Muscle layer of duodenum (tissue), 2 donors: ENCODE results near the gene ALDH9A1.
A peak's percentile ranks its signal among the peaks of the same experiment; 100 is the strongest.

Source experiments
- H3K27ac ChIP-seq: one replicate; pipeline ENCODE4 v1.7.0; 2013; ENCODE audit warnings: mild to moderate bottlenecking, low read length
- H3K27me3 ChIP-seq: one replicate; pipeline ENCODE4 v1.7.0; 2013; ENCODE audit warnings: low read depth, mild to moderate bottlenecking, control low read depth, low read length
- H3K36me3 ChIP-seq, 2 donors: one replicate each; pipeline ENCODE4 v1.7.0; 2013; ENCODE audit warnings: low read length in 2 of 2, control low read depth in 1 of 2, mild to moderate bottlenecking in 1 of 2; ENCODE audit not compliant: insufficient read depth in 2 of 2, control insufficient read depth in 1 of 2
- H3K4me1 ChIP-seq, 2 donors: one replicate each; pipeline ENCODE4 v1.7.0; 2013; ENCODE audit warnings: low read length in 2 of 2, mild to moderate bottlenecking in 2 of 2, control low read depth in 1 of 2, moderate library complexity in 1 of 2; ENCODE audit not compliant: insufficient read depth in 2 of 2, control insufficient read depth in 1 of 2
- H3K4me3 ChIP-seq, 2 donors: one replicate each; pipeline ENCODE4 v1.7.0; 2013; ENCODE audit warnings: low read length in 2 of 2, low read depth in 1 of 2, mild to moderate bottlenecking in 1 of 2
- H3K9me3 ChIP-seq, 2 donors: one replicate each; pipeline ENCODE4 v1.7.0; 2013; ENCODE audit warnings: low read length in 2 of 2, control low read depth in 1 of 2, mild to moderate bottlenecking in 1 of 2; ENCODE audit not compliant: control insufficient read depth in 1 of 2
- donor health status: healthy.

Gene ALDH9A1

DNA sequence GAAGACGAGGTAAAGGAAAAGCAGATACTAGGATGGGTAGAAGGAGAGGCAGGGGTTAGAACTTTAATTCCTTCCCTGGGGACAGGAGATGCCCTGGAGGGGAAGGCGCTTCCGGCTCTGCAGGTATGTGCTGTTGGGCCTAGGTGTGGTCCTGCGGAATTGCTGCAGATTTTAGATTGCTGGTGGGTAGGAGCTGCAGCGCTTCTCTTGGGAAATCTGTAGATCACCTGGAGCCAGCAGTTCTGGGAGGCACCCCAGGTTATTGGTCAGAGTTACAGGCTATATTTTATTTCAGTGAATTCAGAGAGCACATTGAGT lies 66.3 kb downstream of the ALDH9A1 start:
- H3K27me3 ChIP-seq, result no peaks in the 10 kb centered on the region
- no peaks in the 10 kb centered on the region for H3K9me3 ChIP-seq
- peak overlapping the region; percentile 88 to 97 for H3K4me3 ChIP-seq
- H3K27ac ChIP-seq, result peak overlapping the region; percentile 97
- H3K4me1 ChIP-seq, result peaks cover 15 to 42% of the 10 kb centered on the region in 2 donors
- H3K36me3 ChIP-seq, result peaks cover 0 to 6% of the 10 kb centered on the region in 2 donors

DNA sequence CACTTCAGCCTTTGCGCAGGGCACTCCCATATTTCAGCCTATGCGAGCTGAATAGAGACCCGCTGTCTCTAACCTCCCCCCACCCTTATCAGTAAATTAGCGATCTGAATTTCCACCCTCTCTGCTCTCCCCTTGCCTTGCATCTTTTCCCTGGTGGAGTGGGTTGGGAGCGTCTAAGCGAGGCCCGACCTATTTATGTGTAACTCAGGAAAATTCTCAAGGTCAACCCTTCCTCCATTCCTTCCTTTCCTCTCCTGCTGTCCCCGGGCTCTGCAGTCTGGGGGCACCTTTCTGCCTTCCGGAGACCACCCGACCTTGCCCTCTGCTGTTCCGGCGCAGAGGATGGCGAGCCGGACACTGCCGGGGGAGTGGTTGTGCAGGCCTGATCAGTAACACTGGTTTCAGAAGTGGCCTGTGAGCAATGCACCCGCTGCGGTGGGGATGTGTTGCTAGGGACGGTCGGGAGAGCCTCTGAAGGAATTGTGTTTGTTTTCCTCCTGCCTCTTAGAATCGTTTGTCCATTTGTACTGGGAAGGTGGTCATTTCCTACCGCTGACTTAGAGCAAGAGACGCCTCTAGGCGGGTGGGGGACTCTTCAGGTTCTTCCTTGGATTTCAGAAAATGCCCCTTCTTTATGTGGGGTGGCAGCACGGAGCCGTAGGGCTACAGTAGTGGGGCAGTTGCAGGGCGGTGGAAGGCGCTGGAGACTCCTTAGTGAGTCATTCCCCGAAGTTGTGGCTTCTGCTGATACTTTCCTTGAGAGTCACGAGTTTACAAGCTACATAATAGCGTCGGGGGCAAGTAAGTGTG lies 66.8 kb downstream of the ALDH9A1 start:
- peaks cover 0 to 6% of the 10 kb centered on the region in 2 donors for H3K36me3 ChIP-seq
- no peaks in the 10 kb centered on the region for H3K27me3 ChIP-seq
- no peaks in the 10 kb centered on the region for H3K9me3 ChIP-seq
- H3K4me3 ChIP-seq, result peak overlapping the region; percentile 88 to 97
- H3K27ac ChIP-seq, result peak overlapping the region; percentile 97
- H3K4me1 ChIP-seq, result peaks cover 15 to 37% of the 10 kb centered on the region in 2 donors

- Histone ChIP-seq H3K4me3 (peak within 1 kb of the TSS; percentile 88 to 97), H3K27ac (peak within 1 kb of the TSS; percentile 97), H3K27me3 (no peaks in the 10 kb centered on the region), H3K9me3 (no peaks in the 10 kb centered on the region), H3K4me1 (peaks cover 15 to 35% of the 10 kb centered on the region in 2 donors), H3K36me3 (peaks cover 0 to 5% of the 10 kb centered on the region in 2 donors)
Measured at GRCh38 chr1:165630629-165631341, 67.6 kb downstream of the ALDH9A1 start, which contains the start of gene MGST3. Gene MGST3 (plus strand): TSS chr1:165631234. CDS start chr1:165649848, 18,614 bp downstream.

DNA sequence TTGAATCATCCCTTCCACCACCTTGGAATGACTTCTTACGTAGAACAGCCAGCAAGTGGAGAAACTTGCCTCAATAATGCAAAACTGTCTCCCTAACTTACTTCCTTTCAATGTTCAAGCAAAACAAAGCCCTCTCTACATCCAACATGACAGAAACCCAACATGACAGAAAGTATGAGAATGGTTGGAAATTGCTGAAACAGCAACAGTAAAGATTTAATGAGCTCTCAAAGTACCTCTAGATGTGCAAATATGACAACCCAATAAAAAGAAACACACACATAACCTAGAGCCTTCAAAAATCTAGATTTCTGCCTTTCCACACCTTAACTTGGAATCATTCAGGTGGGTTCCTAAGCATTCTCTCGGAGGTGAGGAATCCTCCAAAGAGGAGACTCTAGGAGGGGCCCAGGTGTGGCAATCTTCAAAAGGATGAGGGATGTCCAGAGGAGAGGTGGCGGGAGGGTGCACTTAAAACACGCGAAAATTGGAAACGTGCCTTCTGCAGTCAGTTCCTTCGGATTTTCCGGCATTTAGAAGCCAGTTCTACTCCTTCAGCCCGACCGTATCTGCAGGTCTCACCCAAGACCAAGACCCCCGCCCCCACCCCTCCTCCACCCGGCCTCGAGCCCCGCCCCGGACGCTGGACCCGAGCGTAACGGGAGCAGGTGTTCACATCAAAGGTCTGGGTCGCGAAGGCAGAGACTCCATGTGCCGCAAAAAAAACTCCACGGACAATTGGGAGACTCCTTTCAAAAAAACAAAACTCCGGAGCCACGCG lies 68.3 kb downstream of the ALDH9A1 start:
- Histone ChIP-seq H3K27ac (peak overlapping the region; percentile 97), H3K36me3 (no peaks in the 10 kb centered on the region), H3K27me3 (no peaks in the 10 kb centered on the region), H3K4me1 (peaks cover 15 to 30% of the 10 kb centered on the region in 2 donors), H3K9me3 (no peaks in the 10 kb centered on the region), H3K4me3 (peak overlapping the region; percentile 88 to 97)

DNA sequence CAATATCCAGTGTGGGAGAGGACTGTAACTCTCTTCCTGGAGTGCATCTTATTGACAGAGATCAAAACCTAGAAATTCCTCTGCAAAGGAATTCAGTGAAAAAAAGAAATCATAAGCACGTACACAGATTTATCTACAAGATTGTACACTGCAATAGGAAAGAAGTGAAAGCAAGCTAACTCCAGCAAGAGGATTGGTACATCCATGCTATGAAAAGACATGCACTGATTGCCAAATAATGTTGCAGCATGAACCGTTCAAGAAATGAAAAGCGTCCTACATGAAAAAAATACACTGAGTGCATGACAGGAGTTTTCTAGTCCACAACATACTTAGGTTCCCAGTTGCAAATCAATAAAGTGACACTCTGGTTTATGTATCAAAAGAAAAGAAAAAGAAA lies 69.2 kb downstream of the ALDH9A1 start:
- Histone ChIP-seq H3K9me3 (no peaks in the 10 kb centered on the region), H3K27ac (no peak overlapping the region), H3K4me1 (peaks cover 13 to 23% of the 10 kb centered on the region in 2 donors), H3K36me3 (no peaks in the 10 kb centered on the region), H3K4me3 (no peak overlapping the region), H3K27me3 (peaks cover 3% of the 10 kb centered on the region)

DNA sequence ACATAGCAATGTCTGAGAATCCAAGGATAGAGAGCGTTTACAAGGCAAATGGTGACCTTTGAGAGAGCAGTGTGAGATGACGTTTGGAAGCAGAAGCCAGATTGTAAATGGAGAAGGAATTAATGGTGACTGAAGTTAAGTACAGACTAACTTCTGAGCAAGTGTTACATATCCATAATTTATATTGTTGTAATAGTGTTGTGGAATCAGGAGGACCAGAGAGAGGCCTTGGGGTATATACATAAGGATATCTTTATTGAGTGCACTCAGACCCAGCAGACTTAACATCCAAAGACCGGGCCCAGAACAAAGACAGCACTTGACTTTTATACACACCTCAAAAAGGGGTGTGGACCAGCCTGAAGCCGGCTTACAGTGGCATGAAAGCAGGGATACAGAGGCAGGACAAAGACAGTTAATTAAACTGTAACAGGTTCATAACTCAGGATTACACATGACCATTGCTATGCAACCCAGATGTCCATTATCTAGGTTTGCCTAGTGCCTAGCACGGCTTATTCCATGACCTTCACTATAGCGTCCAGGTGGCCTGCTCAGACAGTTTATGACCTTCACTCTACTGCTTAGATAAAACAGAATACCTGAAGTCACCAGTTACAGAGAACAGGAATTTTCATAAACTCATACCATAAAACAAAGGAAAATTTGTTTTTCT lies 70.1 kb downstream of the ALDH9A1 start:
- Histone ChIP-seq H3K27me3 (peaks cover 3% of the 10 kb centered on the region), H3K4me3 (no peak overlapping the region), H3K27ac (no peak overlapping the region), H3K36me3 (no peaks in the 10 kb centered on the region), H3K9me3 (no peaks in the 10 kb centered on the region), H3K4me1 (peaks cover 6 to 15% of the 10 kb centered on the region in 2 donors)

DNA sequence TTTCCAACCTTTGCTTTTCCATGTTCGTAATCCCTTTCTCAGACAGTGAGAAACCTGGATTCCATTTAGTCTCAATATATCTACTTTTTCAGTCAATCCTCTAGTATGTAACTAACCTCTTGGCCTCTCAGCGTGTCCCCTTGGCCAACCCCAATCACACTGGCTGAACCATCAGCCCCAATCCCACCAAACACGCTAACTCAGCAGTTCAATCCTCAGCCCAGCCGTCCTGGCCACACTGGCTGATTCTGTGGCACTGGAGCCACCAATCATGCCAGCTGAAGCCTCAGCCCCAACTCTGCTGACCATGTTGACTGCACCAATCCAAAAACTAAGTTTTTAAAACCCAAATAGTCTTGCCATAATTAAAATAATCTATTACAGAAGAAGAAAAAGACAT lies 73.9 kb downstream of the ALDH9A1 start:
- Histone ChIP-seq H3K36me3 (no peaks in the 10 kb centered on the region), H3K4me3 (no peak overlapping the region), H3K9me3 (no peaks in the 10 kb centered on the region), H3K27ac (no peak overlapping the region), H3K27me3 (peaks cover 3% of the 10 kb centered on the region), H3K4me1 (no peaks in the 10 kb centered on the region)

- H3K27me3 ChIP-seq, result peaks cover 3% of the 10 kb centered on the region
- H3K27ac ChIP-seq, result no peak overlapping the region
- no peaks in the 10 kb centered on the region for H3K36me3 ChIP-seq
- H3K4me1 ChIP-seq, result no peaks in the 10 kb centered on the region
- no peaks in the 10 kb centered on the region for H3K9me3 ChIP-seq
- no peak overlapping the region for H3K4me3 ChIP-seq
Measured at GRCh38 chr1:165623624-165624023, 74.7 kb downstream of the ALDH9A1 start.

GRCh38 chr1:165619647-165620151 lies 78.7 kb downstream of the ALDH9A1 start:
- H3K4me1 ChIP-seq, result no peaks in the 10 kb centered on the region
- H3K36me3 ChIP-seq, result no peaks in the 10 kb centered on the region
- H3K27ac ChIP-seq, result no peak overlapping the region
- no peak overlapping the region for H3K4me3 ChIP-seq
- H3K27me3 ChIP-seq, result peaks cover 3% of the 10 kb centered on the region
- H3K9me3 ChIP-seq, result no peaks in the 10 kb centered on the region

DNA sequence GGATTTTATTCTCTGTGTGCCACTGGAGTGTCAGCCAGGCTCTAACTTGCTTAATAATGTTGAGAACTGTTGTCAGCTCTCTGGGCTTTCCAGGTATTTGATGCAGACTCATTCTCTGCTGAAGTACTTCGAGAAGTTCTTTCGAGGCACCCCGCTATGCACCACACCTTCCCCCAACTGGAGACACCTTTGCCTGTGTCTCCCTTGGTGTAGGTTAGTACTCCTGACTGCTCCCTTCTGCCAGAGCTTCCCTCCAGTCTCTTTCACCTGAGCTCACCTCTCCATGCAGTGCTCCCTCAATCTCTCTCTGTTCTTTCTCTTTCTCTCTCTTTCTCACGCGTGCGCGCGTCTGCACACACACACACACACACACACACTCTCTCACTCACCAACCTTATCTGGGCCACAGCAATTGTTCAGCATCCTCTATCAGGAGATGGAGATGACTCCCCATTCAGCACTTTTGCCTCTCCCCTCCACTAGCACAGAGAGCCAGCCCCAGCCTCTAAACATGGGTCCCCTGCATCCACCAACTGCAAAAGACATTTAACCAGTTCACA lies 81.3 kb downstream of the ALDH9A1 start:
- Histone ChIP-seq H3K27me3 (no peaks in the 10 kb centered on the region), H3K9me3 (peaks cover 0 to 3% of the 10 kb centered on the region in 2 donors), H3K4me3 (no peak overlapping the region), H3K27ac (no peak overlapping the region), H3K36me3 (no peaks in the 10 kb centered on the region), H3K4me1 (no peaks in the 10 kb centered on the region)
